K562 (cell line): Measurements from ENCODE around the gene VTI1B.

Source experiments
- BRCA1 ChIP-seq, 2 experiments: fragments of 450-650 bp in 1 of 2; sonication (generic) in 1 of 2; formaldehyde crosslinking in 1 of 2; IDR thresholded peaks; 2 replicates each; pipeline versions ENCODE4 v1.5.0 to v1.6.1; 2017 to 2020; ENCODE audit warnings: mild to moderate bottlenecking in 1 of 2, missing genetic modification reagents in 1 of 2
- CHD1 ChIP-seq: fragments of 200-600 bp; sonication (generic); IDR thresholded peaks from one replicate; pipeline ENCODE4 v1.6.1; 2012; ENCODE audit warnings: mild to moderate bottlenecking, moderate library complexity, low read length, inconsistent platforms
- CREB1 ChIP-seq, 2 experiments: sonication (generic) in 1 of 2; formaldehyde crosslinking in 1 of 2; IDR thresholded peaks; 2 replicates each; pipeline versions ENCODE4 v1.6.1 to v1.8.0; 2012 to 2022; ENCODE audit warnings: inconsistent platforms in 1 of 2, mild to moderate bottlenecking in 1 of 2, missing genetic modification reagents in 1 of 2, moderate library complexity in 1 of 2
- ELF1 ChIP-seq: fragments of 200-800 bp; sonication (Bioruptor generic); IDR thresholded peaks from 2 replicates; pipeline ENCODE4 v1.6.1; 2016; ENCODE audit warnings: missing genetic modification characterization, missing compliant biosample characterization
- GTF2E2 ChIP-seq: fragments of 200-800 bp; sonication (Bioruptor generic); IDR thresholded peaks from 2 replicates; pipeline ENCODE4 v1.6.1; 2016; ENCODE audit warnings: missing genetic modification characterization, missing compliant biosample characterization
- HNRNPUL1 ChIP-seq: fragments of 200-400 bp; formaldehyde crosslinking; IDR thresholded peaks from 2 replicates; pipeline ENCODE4 v1.6.1; 2017; ENCODE audit warnings: low read length
- SMARCA4 ChIP-seq: fragments of 450-650 bp; IDR thresholded peaks from 2 replicates; pipeline ENCODE4 v1.6.1; 2016
- TF ChIP-seq, protein P1 (sequence below): sonication (generic); formaldehyde crosslinking; IDR thresholded peaks from 2 replicates; pipeline ENCODE4 v1.9.0; 2022; ENCODE audit warnings: mild to moderate bottlenecking, missing genetic modification reagents
- TF ChIP-seq, protein P2 (sequence below), 3 experiments: IDR thresholded peaks in 2 of 3; conservative IDR thresholded peaks in 1 of 3; 2 replicates each; pipeline ENCODE4 v1.5.1; 2011 to 2012; ENCODE audit warnings: low read length in 3 of 3, mild to moderate bottlenecking in 3 of 3, control low read depth in 2 of 3, improper control_type of control experiment in 1 of 3, inconsistent platforms in 1 of 3, low read depth in 1 of 3, mixed read lengths in 1 of 3, moderate library complexity in 1 of 3; ENCODE audit not compliant: insufficient read depth in 2 of 3
- TF ChIP-seq, protein P3 (sequence below): sonication (generic); formaldehyde crosslinking; IDR thresholded peaks from 2 replicates; pipeline ENCODE4 v1.8.0; 2023; ENCODE audit warnings: missing genetic modification reagents, mild to moderate bottlenecking, borderline replicate concordance
- TF ChIP-seq, protein P4 (sequence below): fragments of 150-350 bp; IDR thresholded peaks from 2 replicates; pipeline ENCODE4 v1.6.1; 2014; ENCODE audit warnings: low read depth, mild to moderate bottlenecking, low read length, borderline replicate concordance

DNA sequence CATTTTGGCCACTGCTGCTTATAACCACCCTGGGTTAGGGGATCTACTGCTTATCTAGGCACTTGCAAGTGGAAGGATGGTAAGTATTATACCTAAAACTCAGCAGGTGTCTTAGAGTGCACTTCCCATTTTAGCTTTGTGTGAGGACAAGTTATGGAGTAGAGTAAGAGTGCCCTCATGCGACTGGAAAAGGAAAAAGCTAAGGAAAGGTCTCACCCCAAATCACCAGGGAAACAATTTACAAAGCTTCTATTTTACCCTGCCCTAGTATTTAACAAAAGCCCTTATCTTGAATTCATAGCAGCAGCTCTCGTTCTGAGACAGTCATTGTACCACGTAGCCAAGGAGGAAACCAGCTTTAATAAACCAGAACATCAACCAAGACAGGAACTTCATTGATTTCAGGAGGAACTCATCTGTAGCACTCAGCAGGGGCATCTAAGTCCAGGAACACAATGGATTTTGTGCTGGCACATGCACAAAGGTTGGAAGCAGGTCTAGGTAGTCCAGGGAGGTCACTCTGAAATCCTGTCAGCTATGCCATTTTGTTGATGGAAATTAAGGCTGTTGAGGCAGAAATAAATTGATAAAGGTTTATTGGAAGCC is 30.2 kb upstream of the VTI1B start:
- TF ChIP-seq ELF1 (tag) (0 out of 2 replicates have a peak, but pooled peaks have one; percentile 22), HNRNPUL1 (no peak), BRCA1 (IDR thresholded peaks at IDR 0.05) (no peak), BRCA1 (CRISPR knock-in tag; IDR thresholded peaks at IDR 0.05) (no peak), SMARCA4 (no peak), CHD1 (no peak), CREB1 (IDR thresholded peaks at IDR 0.05) (no peak), CREB1 (CRISPR knock-in tag; IDR thresholded peaks at IDR 0.05) (no peak), GTF2E2 (tag) (no peak)
- TF ChIP-seq, protein P1, sequence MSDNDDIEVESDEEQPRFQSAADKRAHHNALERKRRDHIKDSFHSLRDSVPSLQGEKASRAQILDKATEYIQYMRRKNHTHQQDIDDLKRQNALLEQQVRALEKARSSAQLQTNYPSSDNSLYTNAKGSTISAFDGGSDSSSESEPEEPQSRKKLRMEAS (CRISPR knock-in tag): no peak
- TF ChIP-seq, protein P2, sequence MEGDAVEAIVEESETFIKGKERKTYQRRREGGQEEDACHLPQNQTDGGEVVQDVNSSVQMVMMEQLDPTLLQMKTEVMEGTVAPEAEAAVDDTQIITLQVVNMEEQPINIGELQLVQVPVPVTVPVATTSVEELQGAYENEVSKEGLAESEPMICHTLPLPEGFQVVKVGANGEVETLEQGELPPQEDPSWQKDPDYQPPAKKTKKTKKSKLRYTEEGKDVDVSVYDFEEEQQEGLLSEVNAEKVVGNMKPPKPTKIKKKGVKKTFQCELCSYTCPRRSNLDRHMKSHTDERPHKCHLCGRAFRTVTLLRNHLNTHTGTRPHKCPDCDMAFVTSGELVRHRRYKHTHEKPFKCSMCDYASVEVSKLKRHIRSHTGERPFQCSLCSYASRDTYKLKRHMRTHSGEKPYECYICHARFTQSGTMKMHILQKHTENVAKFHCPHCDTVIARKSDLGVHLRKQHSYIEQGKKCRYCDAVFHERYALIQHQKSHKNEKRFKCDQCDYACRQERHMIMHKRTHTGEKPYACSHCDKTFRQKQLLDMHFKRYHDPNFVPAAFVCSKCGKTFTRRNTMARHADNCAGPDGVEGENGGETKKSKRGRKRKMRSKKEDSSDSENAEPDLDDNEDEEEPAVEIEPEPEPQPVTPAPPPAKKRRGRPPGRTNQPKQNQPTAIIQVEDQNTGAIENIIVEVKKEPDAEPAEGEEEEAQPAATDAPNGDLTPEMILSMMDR (IDR thresholded peaks at IDR 0.05 in 2 of 3, conservative IDR thresholded peaks at IDR 0.05 in 1 of 3; ENCODE audit: insufficient read depth in 2 of 3, low read depth in 1 of 3, low read length in 3 of 3): peak; percentile 58 to 84 (median 65); a peak in 5 of 6 replicates
- TF ChIP-seq, protein P3, sequence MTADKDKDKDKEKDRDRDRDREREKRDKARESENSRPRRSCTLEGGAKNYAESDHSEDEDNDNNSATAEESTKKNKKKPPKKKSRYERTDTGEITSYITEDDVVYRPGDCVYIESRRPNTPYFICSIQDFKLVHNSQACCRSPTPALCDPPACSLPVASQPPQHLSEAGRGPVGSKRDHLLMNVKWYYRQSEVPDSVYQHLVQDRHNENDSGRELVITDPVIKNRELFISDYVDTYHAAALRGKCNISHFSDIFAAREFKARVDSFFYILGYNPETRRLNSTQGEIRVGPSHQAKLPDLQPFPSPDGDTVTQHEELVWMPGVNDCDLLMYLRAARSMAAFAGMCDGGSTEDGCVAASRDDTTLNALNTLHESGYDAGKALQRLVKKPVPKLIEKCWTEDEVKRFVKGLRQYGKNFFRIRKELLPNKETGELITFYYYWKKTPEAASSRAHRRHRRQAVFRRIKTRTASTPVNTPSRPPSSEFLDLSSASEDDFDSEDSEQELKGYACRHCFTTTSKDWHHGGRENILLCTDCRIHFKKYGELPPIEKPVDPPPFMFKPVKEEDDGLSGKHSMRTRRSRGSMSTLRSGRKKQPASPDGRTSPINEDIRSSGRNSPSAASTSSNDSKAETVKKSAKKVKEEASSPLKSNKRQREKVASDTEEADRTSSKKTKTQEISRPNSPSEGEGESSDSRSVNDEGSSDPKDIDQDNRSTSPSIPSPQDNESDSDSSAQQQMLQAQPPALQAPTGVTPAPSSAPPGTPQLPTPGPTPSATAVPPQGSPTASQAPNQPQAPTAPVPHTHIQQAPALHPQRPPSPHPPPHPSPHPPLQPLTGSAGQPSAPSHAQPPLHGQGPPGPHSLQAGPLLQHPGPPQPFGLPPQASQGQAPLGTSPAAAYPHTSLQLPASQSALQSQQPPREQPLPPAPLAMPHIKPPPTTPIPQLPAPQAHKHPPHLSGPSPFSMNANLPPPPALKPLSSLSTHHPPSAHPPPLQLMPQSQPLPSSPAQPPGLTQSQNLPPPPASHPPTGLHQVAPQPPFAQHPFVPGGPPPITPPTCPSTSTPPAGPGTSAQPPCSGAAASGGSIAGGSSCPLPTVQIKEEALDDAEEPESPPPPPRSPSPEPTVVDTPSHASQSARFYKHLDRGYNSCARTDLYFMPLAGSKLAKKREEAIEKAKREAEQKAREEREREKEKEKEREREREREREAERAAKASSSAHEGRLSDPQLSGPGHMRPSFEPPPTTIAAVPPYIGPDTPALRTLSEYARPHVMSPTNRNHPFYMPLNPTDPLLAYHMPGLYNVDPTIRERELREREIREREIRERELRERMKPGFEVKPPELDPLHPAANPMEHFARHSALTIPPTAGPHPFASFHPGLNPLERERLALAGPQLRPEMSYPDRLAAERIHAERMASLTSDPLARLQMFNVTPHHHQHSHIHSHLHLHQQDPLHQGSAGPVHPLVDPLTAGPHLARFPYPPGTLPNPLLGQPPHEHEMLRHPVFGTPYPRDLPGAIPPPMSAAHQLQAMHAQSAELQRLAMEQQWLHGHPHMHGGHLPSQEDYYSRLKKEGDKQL: no peak
- TF ChIP-seq, protein P4, sequence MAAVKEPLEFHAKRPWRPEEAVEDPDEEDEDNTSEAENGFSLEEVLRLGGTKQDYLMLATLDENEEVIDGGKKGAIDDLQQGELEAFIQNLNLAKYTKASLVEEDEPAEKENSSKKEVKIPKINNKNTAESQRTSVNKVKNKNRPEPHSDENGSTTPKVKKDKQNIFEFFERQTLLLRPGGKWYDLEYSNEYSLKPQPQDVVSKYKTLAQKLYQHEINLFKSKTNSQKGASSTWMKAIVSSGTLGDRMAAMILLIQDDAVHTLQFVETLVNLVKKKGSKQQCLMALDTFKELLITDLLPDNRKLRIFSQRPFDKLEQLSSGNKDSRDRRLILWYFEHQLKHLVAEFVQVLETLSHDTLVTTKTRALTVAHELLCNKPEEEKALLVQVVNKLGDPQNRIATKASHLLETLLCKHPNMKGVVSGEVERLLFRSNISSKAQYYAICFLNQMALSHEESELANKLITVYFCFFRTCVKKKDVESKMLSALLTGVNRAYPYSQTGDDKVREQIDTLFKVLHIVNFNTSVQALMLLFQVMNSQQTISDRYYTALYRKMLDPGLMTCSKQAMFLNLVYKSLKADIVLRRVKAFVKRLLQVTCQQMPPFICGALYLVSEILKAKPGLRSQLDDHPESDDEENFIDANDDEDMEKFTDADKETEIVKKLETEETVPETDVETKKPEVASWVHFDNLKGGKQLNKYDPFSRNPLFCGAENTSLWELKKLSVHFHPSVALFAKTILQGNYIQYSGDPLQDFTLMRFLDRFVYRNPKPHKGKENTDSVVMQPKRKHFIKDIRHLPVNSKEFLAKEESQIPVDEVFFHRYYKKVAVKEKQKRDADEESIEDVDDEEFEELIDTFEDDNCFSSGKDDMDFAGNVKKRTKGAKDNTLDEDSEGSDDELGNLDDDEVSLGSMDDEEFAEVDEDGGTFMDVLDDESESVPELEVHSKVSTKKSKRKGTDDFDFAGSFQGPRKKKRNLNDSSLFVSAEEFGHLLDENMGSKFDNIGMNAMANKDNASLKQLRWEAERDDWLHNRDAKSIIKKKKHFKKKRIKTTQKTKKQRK: no peak
